Loucy (cell line): ENCODE results near the gene PABPC1L2B.
"Not testable (repeated sequence)": the region's sequence is repeated elsewhere in the genome, so short reads cannot be mapped to it uniquely, and the experiment has no call there.

Source experiments
- CTCF ChIP-seq: fragments of 200-600 bp; sonication (generic); conservative IDR thresholded peaks from 2 replicates; pipeline ENCODE4 v1.5.1; 2014; ENCODE audit warnings: mild to moderate bottlenecking, antibody characterized with exemption, low read length
- EZH2phosphoT487 ChIP-seq: fragments of 200-600 bp; IDR thresholded peaks from 2 replicates; pipeline ENCODE4 v1.6.1; 2018; ENCODE audit warnings: antibody characterized with exemption, mild to moderate bottlenecking, moderate library complexity, borderline replicate concordance

DNA sequence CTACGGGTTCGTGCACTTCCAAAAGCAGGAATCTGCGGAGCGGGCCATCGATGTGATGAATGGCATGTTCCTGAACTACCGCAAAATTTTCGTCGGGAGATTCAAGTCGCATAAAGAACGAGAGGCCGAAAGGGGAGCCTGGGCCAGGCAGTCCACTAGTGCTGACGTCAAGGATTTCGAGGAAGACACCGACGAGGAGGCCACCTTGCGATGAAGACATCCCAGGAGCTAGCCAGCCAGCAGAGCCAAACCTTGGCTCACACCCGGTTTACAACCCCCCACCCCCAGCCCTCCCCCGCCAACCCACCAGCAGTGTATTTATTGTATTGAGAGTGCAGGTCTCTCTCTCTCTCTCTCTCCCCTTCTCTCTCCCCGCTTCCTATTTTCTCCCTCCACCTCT is 1.3 kb downstream of the PABPC1L2B start:
- not testable (repeated sequence) for TF ChIP-seq CTCF, EZH2phosphoT487
